OCI-LY7 (cell line): ENCODE measurements around the gene DGKH.

ENCODE experiments used
- CTCF ChIP-seq: fragments of 200-600 bp; sonication (generic); conservative IDR thresholded peaks from 2 replicates; pipeline ENCODE4 v1.5.1; 2014; ENCODE audit warnings: mild to moderate bottlenecking, antibody characterized with exemption, low read length, moderate library complexity, mixed read lengths
- EZH2phosphoT487 ChIP-seq: fragments of 200-600 bp; sonication (generic); IDR thresholded peaks from 2 replicates; pipeline ENCODE4 v1.6.1; 2018; ENCODE audit warnings: low read depth, borderline replicate concordance, mild to moderate bottlenecking, mixed run types, antibody characterized with exemption, low read length, moderate library complexity, mixed read lengths

- TF ChIP-seq CTCF, result no peak
- no peak for TF ChIP-seq EZH2phosphoT487
Measured at GRCh38 chr13:42035905-42036521, 12.4 kb upstream of the DGKH start.
